ENCODE results near the gene SMAGP.
"Not testable (repeated sequence)": the region's sequence is repeated elsewhere in the genome, so short reads cannot be mapped to it uniquely, and the experiment has no call there.

Gene SMAGP

DNA sequence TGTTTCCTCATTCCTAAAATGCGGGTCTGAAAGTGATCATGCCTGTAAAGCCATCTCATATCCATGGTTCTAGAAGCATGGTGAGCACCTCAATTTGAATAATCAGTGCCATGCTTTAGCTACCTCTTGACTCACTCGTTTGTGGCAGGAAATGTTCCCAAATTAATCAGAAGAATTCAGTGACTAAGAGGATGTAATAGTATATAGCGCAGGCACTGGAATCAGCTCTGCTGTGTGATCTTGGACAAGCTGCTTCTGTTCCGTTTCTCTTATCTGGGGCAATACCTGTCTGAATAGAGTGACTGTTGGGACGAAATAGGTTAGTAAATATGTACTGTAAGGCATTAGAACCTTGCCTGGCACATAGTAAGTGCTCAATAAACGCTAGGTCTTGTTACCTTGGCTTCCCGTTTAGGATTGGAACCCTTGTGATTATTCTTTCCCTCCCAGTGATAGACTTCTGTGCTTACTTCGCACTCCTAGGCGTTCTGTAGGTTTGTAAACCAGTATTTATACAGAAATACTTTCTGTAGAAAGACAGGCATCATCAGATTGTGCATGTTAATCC is 820 bp upstream of the SMAGP start:
- TF ChIP-seq, protein P1, sequence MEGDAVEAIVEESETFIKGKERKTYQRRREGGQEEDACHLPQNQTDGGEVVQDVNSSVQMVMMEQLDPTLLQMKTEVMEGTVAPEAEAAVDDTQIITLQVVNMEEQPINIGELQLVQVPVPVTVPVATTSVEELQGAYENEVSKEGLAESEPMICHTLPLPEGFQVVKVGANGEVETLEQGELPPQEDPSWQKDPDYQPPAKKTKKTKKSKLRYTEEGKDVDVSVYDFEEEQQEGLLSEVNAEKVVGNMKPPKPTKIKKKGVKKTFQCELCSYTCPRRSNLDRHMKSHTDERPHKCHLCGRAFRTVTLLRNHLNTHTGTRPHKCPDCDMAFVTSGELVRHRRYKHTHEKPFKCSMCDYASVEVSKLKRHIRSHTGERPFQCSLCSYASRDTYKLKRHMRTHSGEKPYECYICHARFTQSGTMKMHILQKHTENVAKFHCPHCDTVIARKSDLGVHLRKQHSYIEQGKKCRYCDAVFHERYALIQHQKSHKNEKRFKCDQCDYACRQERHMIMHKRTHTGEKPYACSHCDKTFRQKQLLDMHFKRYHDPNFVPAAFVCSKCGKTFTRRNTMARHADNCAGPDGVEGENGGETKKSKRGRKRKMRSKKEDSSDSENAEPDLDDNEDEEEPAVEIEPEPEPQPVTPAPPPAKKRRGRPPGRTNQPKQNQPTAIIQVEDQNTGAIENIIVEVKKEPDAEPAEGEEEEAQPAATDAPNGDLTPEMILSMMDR (IDR thresholded peaks at IDR 0.05; ENCODE audit: low read depth, low read length, missing control alignments): no peak
- H3K4me3 ChIP-seq (ENCODE audit: low read depth, low read length): peak overlapping the region; percentile 70
- no peak for DNase-seq (ENCODE audit: low read depth)

DNA sequence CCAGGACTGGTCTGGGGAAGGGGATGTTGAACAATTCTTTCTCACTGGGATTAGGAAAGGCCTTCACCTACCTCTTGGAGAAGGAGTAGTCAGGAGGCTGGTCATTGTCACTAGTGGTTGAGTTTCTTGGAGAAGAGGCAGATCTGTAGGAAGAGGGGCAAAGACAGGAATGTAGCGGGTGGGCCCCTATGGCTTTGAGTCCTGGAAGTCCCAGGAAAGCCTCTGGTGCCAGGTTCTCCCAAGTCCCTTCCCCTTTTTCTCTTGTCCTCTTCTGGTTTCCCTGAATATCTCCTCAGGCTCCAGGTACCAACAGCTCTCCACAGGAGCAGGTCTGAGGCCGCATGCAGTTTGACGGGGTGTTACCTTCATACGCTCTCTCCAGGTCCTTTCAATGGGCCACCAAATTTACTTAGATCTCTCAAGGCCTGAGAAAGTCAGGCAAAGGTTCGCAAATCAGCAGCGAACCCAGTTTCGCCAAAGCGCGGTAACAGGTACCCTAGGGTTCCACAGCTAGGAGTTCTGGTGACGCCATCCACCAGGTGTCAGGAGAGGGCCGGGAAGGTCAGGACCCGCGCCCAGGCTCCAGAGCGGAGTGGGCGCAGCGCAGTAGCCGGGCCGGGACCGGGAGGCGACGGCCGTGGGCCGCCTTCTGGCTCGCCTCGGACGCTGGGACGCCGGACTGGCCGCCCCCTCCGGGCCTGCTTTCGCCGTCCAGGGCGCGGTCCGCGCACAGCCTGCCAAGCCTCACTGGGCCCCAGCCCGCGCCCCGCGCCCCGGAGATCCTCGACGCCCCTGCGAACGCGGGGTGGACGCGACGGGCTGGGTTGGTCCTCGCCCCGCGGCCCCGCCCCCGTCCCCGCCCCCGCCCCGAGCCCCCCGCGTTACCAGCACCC is 795 bp downstream of the SMAGP start:
- TF ChIP-seq, protein P1 (IDR thresholded peaks at IDR 0.05; ENCODE audit: low read depth, low read length, missing control alignments): peak; percentile 51
- no peak for DNase-seq (ENCODE audit: low read depth)
- peak overlapping the region; percentile 70 for H3K4me3 ChIP-seq (ENCODE audit: low read depth, low read length)

DNA sequence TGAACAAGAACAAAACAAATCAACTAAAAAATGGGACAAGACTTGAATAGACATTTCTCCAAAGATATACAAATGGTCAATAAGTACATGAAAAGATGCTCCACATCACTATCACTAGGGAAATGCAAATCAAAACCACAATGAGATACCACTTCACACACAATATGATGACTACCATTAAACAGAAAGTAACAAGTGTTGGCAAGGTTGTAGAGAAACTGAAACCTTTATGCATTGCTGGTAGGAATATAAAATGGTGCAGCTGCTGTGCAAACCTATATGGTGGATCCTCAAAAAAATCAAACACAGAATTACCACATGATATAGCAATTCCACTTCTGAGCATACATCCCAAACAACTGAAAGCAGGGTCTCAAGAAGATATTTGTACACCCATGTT is 5.2 kb downstream of the SMAGP start:
- H3K4me3 ChIP-seq (ENCODE audit: low read depth, low read length): no peak overlapping the region
- TF ChIP-seq, protein P1 (IDR thresholded peaks at IDR 0.05; ENCODE audit: low read depth, low read length, missing control alignments): no peak
- no peak for DNase-seq (ENCODE audit: low read depth)

DNA sequence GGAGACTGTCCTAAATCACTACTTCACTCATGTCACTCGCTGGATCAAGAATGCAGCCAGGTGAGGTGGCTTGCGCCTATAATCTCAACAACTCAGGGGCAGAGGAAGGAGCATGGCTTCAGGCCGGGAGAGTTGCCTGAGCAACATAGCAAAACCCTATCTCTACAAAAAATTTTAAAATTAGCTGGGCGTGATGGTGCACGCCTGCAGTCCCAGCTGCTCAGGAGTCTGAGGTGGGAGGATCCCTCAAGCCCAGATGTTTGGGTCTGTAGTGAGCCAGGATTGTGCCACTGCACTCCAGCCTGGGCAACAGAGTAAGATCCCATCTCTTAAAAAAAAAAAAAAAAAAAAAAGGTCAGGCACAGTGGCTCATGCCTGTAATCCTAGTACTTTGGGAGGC is 5.9 kb downstream of the SMAGP start:
- TF ChIP-seq, protein P1 (IDR thresholded peaks at IDR 0.05; ENCODE audit: low read depth, low read length, missing control alignments): no peak
- DNase-seq (ENCODE audit: low read depth): no peak
- H3K4me3 ChIP-seq (ENCODE audit: low read depth, low read length): no peak overlapping the region

DNA sequence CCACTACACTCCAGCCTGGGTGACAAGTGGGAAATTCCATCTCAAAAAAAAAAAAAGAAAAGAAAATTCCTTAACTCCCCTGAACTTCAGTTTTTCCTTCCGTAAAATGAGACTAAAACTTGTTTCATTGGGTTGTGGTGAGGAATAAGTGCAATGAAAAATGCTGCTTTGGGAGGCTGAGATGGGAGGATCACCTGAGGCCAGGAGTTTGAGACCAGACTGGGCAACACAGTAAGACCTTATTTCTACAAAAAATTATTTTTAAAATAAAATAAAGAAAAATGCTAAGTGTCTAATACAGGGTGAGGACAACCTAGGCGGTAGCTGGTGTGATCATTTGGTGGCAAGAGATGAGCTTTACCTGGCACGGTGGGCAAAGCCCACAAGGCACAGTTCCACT is 6.9 kb downstream of the SMAGP start:
- no peak overlapping the region for H3K4me3 ChIP-seq (ENCODE audit: low read depth, low read length)
- TF ChIP-seq, protein P1 (IDR thresholded peaks at IDR 0.05; ENCODE audit: low read depth, low read length, missing control alignments): no peak
- DNase-seq (ENCODE audit: low read depth): no peak

DNA sequence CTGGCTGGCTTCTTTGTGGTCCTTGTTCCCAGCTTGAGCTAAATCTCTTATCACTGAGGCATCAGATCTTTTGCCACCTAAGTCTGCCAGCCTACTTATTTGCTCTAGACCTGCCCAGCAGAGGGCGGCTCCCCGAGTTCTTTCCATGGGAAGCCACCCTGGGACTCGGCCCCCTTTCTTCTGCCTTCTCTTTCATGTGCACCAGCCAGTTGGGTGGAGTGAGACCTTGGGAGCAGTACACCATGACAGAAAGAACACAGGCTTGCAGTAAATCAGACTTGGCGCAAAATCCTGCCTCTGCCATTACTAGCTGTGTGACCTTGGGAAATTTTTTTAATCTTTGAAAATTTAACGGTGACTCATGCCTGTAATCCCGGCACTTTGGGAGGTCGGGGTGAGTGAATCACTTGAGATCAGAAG is 7.4 kb downstream of the SMAGP start:
- no peak for DNase-seq (ENCODE audit: low read depth)
- TF ChIP-seq, protein P1 (IDR thresholded peaks at IDR 0.05; ENCODE audit: low read depth, low read length, missing control alignments): peak; percentile 46

DNA sequence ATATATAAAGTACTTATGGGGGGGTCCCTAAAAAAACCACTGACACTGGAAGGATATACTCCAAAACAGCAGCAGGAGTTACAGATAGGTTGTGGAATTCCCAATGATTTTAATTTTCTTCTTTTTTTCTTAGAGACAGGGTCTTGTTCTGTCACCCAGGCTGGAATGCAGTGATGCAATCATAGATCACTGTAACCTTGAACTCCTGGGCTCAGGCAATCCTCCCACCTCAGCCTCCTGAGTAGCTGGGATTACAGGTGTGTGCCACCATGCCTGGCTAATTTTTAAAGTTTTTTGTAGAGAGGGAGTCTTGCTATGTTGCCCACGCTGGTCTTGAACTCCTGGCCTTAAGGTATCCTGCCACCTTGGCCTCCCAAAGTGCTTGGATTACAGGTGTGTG is 10.6 kb downstream of the SMAGP start:
- not testable (repeated sequence) for DNase-seq (ENCODE audit: low read depth); H3K4me3 ChIP-seq (ENCODE audit: low read depth, low read length)

More for the DNA sequence above, 7.4 kb downstream of the SMAGP start:
- H3K4me3 ChIP-seq (ENCODE audit: low read depth, low read length): no peak overlapping the region

Data from GM12864 (cell line).